Endothelial cell of umbilical vein (primary cell): ENCODE measurements around the gene NCOA7. TPM values are rescaled to one million over a fixed set of nuclear protein-coding genes. Genes with fewer than 3 reads are reported as not detected.
A peak's percentile ranks its signal among the peaks of the same experiment; 100 is the strongest.
"Not testable (repeated sequence)": the region's sequence is repeated elsewhere in the genome, so short reads cannot be mapped to it uniquely, and the experiment has no call there.

ENCODE experiments used
- BruUV-seq: library from RNA; stranded (reverse); fragments of 400-500 nt; replicated peaks from 2 replicates; lab custom pipeline; 2021; lab: Mats Ljungman, UMichigan
- CTCF ChIA-PET: fragments of 300-600, 350-600 bp; sonication (Branson Sonifier 250); formaldehyde crosslinking; loops from one replicate; lab custom pipeline; 2021; ENCODE audit warnings: antibody characterized with exemption, inconsistent platforms; lab: Charles Lee
- POLR2A ChIA-PET: fragments of 300-600, 350-600 bp; sonication (Branson Sonifier 250); formaldehyde crosslinking; loops from one replicate; lab custom pipeline; 2021; ENCODE audit warnings: antibody characterized with exemption, inconsistent platforms; lab: Charles Lee
- DNase-seq: peaks from one replicate; pipeline ENCODE4 v3.0.0-alpha.2; 2011; ENCODE audit warnings: low read depth, low spot score
- FAIRE-seq: peaks from 2 replicates; lab custom pipeline; 2011; peaks lifted over from hg19 to GRCh38; lab: Jason Lieb, UNC
- H2AFZ ChIP-seq: 2 replicates; pipeline ENCODE4 v1.6.0; 2012; ENCODE audit warnings: low read depth, low read length, control low read depth, inconsistent platforms
- H3K27ac ChIP-seq: 2 replicates; pipeline ENCODE4 v1.5.1; 2011; ENCODE audit warnings: low read depth, mild to moderate bottlenecking, control low read depth, low read length, moderate library complexity; ENCODE audit not compliant: insufficient read depth
- H3K27me3 ChIP-seq, 2 experiments: 2 replicates each; pipeline versions ENCODE4 v1.6.0 to v1.6.1; 2011; ENCODE audit warnings: low read length in 2 of 2, mixed read lengths in 1 of 2; ENCODE audit not compliant: control insufficient read depth in 2 of 2, insufficient read depth in 2 of 2
- H3K36me3 ChIP-seq, 2 experiments: 2 replicates in 1 of 2; 3 replicates in 1 of 2; pipeline ENCODE4 v1.5.1; 2011; ENCODE audit warnings: low read length in 2 of 2, mild to moderate bottlenecking in 1 of 2, moderate library complexity in 1 of 2; ENCODE audit not compliant: control insufficient read depth in 2 of 2, insufficient read depth in 2 of 2; ENCODE audit errors: extremely low read depth in 1 of 2
- H3K4me1 ChIP-seq: 3 replicates; pipeline ENCODE4 v1.5.1; 2011; ENCODE audit warnings: mild to moderate bottlenecking, low read length; ENCODE audit not compliant: control insufficient read depth, insufficient read depth; ENCODE audit errors: extremely low read depth
- H3K4me2 ChIP-seq: 2 replicates; pipeline ENCODE4 v1.6.1; 2011; ENCODE audit warnings: low read length, control low read depth, mixed read lengths; ENCODE audit not compliant: insufficient read depth
- H3K4me3 ChIP-seq, 3 experiments: fragments of 200-600 bp in 1 of 3; sonication (generic), shearing (Covaris generic) in 1 of 3; replicated peaks in 1 of 3; 2 replicates each; pipeline ENCODE4 v1.5.1; 2011 to 2016; ENCODE audit warnings: control low read depth in 3 of 3, low read length in 3 of 3, mild to moderate bottlenecking in 2 of 3, inconsistent platforms in 1 of 3, low read depth in 1 of 3, moderate library complexity in 1 of 3; ENCODE audit not compliant: insufficient read depth in 1 of 3
- H3K79me2 ChIP-seq: 2 replicates; pipeline ENCODE4 v1.6.0; 2012; ENCODE audit warnings: low read length, inconsistent platforms; ENCODE audit not compliant: control insufficient read depth, insufficient read depth
- H3K9ac ChIP-seq: replicated peaks from 2 replicates; pipeline ENCODE3; 2011; ENCODE audit warnings: low read length, control low read depth; ENCODE audit not compliant: insufficient read depth; ENCODE audit errors: extremely low read depth
- H3K9me1 ChIP-seq: replicated peaks from 3 replicates; pipeline ENCODE4 v1.6.0; 2011; ENCODE audit warnings: mild to moderate bottlenecking, low read length; ENCODE audit not compliant: control insufficient read depth, insufficient read depth; ENCODE audit errors: extremely low read depth
- H3K9me3 ChIP-seq: replicated peaks from 2 replicates; pipeline ENCODE4 v1.5.1; 2012; ENCODE audit warnings: low read length, inconsistent platforms; ENCODE audit not compliant: control insufficient read depth, insufficient read depth
- H4K20me1 ChIP-seq: replicated peaks from 2 replicates; pipeline ENCODE3; 2011; ENCODE audit warnings: mild to moderate bottlenecking, low read length; ENCODE audit not compliant: control insufficient read depth, insufficient read depth; ENCODE audit errors: extremely low read depth
- CTCF ChIP-seq, 2 donors: IDR thresholded peaks; 1 replicate in 1 of 2; 2 replicates in 1 of 2; pipeline ENCODE4 v1.5.1; 2011; ENCODE audit warnings: low read length in 2 of 2, mild to moderate bottlenecking in 2 of 2, moderate library complexity in 2 of 2, control low read depth in 1 of 2, inconsistent platforms in 1 of 2, low read depth in 1 of 2; ENCODE audit not compliant: insufficient read depth in 1 of 2; ENCODE audit errors: extremely low read depth in 1 of 2
- EZH2 ChIP-seq: IDR thresholded peaks from 2 replicates; pipeline ENCODE4 v1.6.1; 2012; ENCODE audit warnings: borderline replicate concordance, low read depth, mild to moderate bottlenecking, moderate library complexity, low read length, inconsistent platforms; ENCODE audit not compliant: severe bottlenecking
- FOS ChIP-seq: IDR thresholded peaks from 2 replicates; pipeline ENCODE4 v1.6.1; 2011; ENCODE audit warnings: mild to moderate bottlenecking, low read length, moderate library complexity, borderline replicate concordance; ENCODE audit not compliant: insufficient read depth
- GATA2 ChIP-seq: IDR thresholded peaks from 2 replicates; pipeline ENCODE4 v1.7.0; 2011; ENCODE audit warnings: low read depth, mild to moderate bottlenecking, moderate library complexity, mixed read lengths, low read length; ENCODE audit not compliant: insufficient read length, insufficient read depth
- JUN ChIP-seq: IDR thresholded peaks from 2 replicates; pipeline ENCODE4 v1.6.1; 2011; ENCODE audit warnings: borderline replicate concordance, low read depth; ENCODE audit not compliant: insufficient read length, insufficient read depth
- MYC ChIP-seq: IDR thresholded peaks from one replicate; pipeline ENCODE4 v1.6.1; 2011; ENCODE audit warnings: mild to moderate bottlenecking, low read depth, low read length
- POLR2A ChIP-seq: IDR thresholded peaks from 2 replicates; pipeline ENCODE4 v1.6.1; 2012; ENCODE audit warnings: low read depth, mild to moderate bottlenecking, control low read depth, low read length
- POLR2AphosphoS5 ChIP-seq: IDR thresholded peaks from 2 replicates; pipeline ENCODE4 v1.6.1; 2012; ENCODE audit warnings: low read depth, mild to moderate bottlenecking, control low read depth, low read length, moderate library complexity; ENCODE audit not compliant: insufficient read depth
- dilution Hi-C: fragments of 300-500 bp; cut with MboI; formaldehyde crosslinking; loops from one replicate; pipeline ENCODE4 v1.15.0; 2019; ENCODE audit warnings: low sequenced_read_pairs; ENCODE audit not compliant: extremely low pct_ligation_motif_present
- intact Hi-C: fragments of 100-400 bp; cut with micrococcal nuclease; formaldehyde crosslinking; loops from one replicate; pipeline ENCODE4 v1.10.0; 2022
- polyA plus RNA-seq, 4 experiments: library from polyadenylated mRNA; depleted of rRNA in 3 of 4; stranded (reverse) in 3 of 4; unstranded in 1 of 4; fragments of >200 nt; gene quantifications; 2 replicates each; pipeline versions ENCODE4 v1.2.1 to v1.2.3, GENCODE V29; 2011 to 2012; ENCODE audit warnings: missing spikeins in 1 of 4
- total RNA-seq: library from RNA; stranded (reverse); gene quantifications from 2 replicates; pipeline ENCODE4 v1.2.3, GENCODE V29; 2021
- TF ChIP-seq, protein P1 (sequence below): IDR thresholded peaks from 2 replicates; pipeline ENCODE4 v1.6.1; 2011; ENCODE audit not compliant: insufficient read depth, insufficient read length

Gene NCOA7
- total and polyA plus RNA-seq, 2 donors (not counting 3 experiments of a cell fraction or from before 2014, with no cell fraction given) = 27.7 to 71.2 TPM

GRCh38 chr6:125804264-125804663 lies 13.5 kb downstream of the NCOA7 start:
- no peaks in the 10 kb centered on the region for H3K27me3 ChIP-seq
- no peak overlapping the region for H3K4me3 ChIP-seq
- dilution Hi-C loops = no loop called here
- peak overlapping the region; percentile 3 for H3K4me2 ChIP-seq
- H4K20me1 ChIP-seq = no peaks in the 10 kb centered on the region
- H3K9me1 ChIP-seq = no peaks in the 10 kb centered on the region
- POLR2A ChIA-PET = no interaction called here
- no peak overlapping the region for H2AFZ ChIP-seq
- TF ChIP-seq CTCF (IDR thresholded peaks at IDR 0.05; ENCODE audit: extremely low read depth in 1 of 2, insufficient read depth in 1 of 2, low read depth in 1 of 2, low read length in 2 of 2) (no peak), POLR2AphosphoS5 (no peak), EZH2 (no peak), POLR2A (no peak), GATA2 (no peak), JUN (no peak), FOS (no peak), MYC (no peak)
- TF ChIP-seq, protein P1, sequence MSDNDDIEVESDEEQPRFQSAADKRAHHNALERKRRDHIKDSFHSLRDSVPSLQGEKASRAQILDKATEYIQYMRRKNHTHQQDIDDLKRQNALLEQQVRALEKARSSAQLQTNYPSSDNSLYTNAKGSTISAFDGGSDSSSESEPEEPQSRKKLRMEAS = no peak
- CTCF ChIA-PET = interaction anchor here (1.2 to 1.5 kb wide), 3 partner anchors 10 to 152 kb away, joined by 3 to 5 read pairs (median 4); partner anchors contain the start of gene HINT3
- no peaks in the 10 kb centered on the region for H3K9me3 ChIP-seq
- no TSS peak for BruUV-seq
- intact Hi-C loops = no loop called here
- peak overlapping the region; percentile 95 for H3K27ac ChIP-seq
- no peak for FAIRE-seq
- peaks cover 0 to 4% of the 10 kb centered on the region in 2 experiments for H3K36me3 ChIP-seq
- H3K79me2 ChIP-seq = peaks cover 61% of the 10 kb centered on the region
- DNase-seq = no peak
- no peak overlapping the region for H3K9ac ChIP-seq
- H3K4me1 ChIP-seq = peaks cover 33% of the 10 kb centered on the region

DNA sequence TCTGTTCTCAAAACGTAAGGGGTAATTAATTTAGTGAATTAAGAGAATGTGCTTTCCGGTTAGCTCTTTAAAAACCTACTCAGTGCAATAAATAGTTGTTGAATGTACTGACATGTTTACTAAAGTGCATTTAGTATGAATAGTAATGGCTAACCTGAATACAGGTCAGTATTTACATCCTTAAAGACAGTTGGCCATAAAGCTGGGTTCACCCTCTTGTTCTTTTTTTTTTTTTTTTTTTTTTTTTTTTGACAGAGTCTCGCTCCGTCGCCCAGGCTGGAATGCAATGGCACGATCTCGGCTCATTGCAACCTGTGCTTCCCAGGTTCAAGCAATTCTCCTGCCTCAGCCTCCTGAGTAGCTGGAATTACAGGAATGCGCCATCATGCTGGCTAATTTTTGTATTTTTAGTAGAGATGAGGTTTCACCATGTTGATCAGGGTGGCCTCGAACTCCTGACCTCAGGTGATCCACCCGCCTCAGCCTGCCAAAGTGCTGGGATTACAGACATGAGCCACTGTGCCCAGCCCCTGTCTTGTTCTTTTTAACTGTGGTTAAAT lies 14.2 kb downstream of the NCOA7 start:
- H3K9me3 ChIP-seq, FAIRE-seq, H3K9me1 ChIP-seq, H3K36me3 ChIP-seq, intact Hi-C loops, H2AFZ ChIP-seq, H3K27ac ChIP-seq, POLR2A ChIA-PET, H3K27me3 ChIP-seq, H3K4me3 ChIP-seq, BruUV-seq, dilution Hi-C loops, H3K9ac ChIP-seq, H3K4me2 ChIP-seq, H4K20me1 ChIP-seq, DNase-seq: not testable (repeated sequence)
- Histone ChIP-seq H3K4me1 (peaks cover 33% of the 10 kb centered on the region), H3K79me2 (peaks cover 64% of the 10 kb centered on the region)
- CTCF ChIA-PET = interaction anchor here (1.2 to 1.5 kb wide), 3 partner anchors 11 to 151 kb away, joined by 3 to 5 read pairs (median 4); partner anchors contain the start of gene HINT3
